ENCODE data around the gene SAT1. TPM values are rescaled to one million over a fixed set of nuclear protein-coding genes. Genes with fewer than 3 reads are reported as not detected.

Gene SAT1
- total RNA-seq, 2 experiments from 2014 or later = 94.1 to 101 TPM

DNA sequence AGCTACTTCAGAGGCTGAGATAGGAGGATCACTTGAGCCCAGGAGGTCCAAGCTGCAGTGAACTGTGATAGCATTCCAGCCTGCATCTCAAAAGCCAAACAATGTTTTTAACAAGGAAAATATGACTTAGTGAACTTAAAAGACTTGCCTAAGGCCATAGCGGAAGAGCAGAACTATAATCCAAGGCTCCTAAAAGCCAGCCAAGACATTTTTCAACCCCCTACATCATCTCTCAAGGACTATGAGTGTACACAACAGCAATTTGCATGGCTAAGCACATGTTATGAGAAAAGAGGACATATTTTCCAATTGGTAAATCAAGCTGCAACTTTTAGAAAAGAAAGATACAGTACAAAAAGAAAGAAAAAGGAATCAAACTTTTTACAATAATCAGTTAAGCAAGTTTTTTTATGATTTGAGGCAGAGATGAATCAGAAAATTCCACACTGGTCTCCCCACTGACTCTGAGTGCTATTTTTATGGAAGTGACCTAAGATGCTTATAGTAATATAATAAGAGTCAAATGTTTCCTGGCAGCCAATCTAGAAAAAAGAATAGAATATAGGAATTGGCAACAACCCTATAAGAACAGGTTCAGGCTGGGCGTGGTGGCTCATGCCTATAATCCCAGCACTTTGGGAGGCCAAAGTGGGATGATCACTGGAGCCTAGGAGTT is 30.1 kb upstream of the SAT1 start:
- TF ChIP-seq, protein P1, sequence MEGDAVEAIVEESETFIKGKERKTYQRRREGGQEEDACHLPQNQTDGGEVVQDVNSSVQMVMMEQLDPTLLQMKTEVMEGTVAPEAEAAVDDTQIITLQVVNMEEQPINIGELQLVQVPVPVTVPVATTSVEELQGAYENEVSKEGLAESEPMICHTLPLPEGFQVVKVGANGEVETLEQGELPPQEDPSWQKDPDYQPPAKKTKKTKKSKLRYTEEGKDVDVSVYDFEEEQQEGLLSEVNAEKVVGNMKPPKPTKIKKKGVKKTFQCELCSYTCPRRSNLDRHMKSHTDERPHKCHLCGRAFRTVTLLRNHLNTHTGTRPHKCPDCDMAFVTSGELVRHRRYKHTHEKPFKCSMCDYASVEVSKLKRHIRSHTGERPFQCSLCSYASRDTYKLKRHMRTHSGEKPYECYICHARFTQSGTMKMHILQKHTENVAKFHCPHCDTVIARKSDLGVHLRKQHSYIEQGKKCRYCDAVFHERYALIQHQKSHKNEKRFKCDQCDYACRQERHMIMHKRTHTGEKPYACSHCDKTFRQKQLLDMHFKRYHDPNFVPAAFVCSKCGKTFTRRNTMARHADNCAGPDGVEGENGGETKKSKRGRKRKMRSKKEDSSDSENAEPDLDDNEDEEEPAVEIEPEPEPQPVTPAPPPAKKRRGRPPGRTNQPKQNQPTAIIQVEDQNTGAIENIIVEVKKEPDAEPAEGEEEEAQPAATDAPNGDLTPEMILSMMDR (IDR thresholded peaks at IDR 0.05) = no peak
- no peaks in the 10 kb centered on the region for H3K36me3 Mint-ChIP-seq (ENCODE audit: low read depth)
- H3K27me3 Mint-ChIP-seq = no peaks in the 10 kb centered on the region
- POLR2A ChIA-PET = interaction anchor here (0.6 to 1.0 kb wide), 3 partner anchors 76 to 302 kb away, joined by 3 to 4 read pairs (median 3); partner anchors contain the start of gene EIF2S3
- peaks cover 3% of the 10 kb centered on the region for H3K4me1 Mint-ChIP-seq (ENCODE audit: low read depth)
- no peak overlapping the region for H3K27ac Mint-ChIP-seq
- ATAC-seq (no peak), DNase-seq (no peak)
- no peak overlapping the region for H3K4me3 Mint-ChIP-seq
- CTCF ChIA-PET = interaction anchor here (1.1 kb wide), 1 partner anchor 154 kb away, joined by 3 read pairs; no protein-coding TSS in a partner anchor
- intact Hi-C loops (cut with micrococcal nuclease) = no loop called here
- no peaks in the 10 kb centered on the region for H3K9me3 Mint-ChIP-seq

DNA sequence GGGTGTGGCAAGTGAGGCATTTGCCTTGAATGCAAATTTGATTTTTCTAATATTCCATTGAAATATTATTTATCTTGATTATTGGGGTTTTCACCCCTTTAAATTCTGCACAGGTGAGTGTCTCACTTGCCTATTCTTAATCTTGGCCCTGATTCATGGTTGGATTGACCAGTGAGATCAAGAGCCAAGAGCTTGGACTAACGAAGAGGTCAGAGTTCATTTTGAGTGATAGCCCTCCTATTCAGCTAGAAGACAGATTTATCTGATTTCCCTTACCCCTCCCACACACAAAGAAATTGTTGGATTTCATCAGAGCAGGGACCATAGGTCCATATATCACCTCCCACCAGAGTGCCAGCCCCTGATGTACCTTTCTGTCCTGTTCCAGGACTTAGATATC is 28.3 kb upstream of the SAT1 start:
- TF ChIP-seq, protein P1 (IDR thresholded peaks at IDR 0.05) = no peak
- ChIA-PET CTCF (interaction anchor here (1.6 kb wide), 1 partner anchor 28 kb away, joined by 3 read pairs; no protein-coding TSS in a partner anchor), POLR2A (no interaction called here)
- Mint-ChIP-seq H3K4me1 (ENCODE audit: low read depth) (peaks cover 3% of the 10 kb centered on the region), H3K4me3 (no peak overlapping the region), H3K27ac (no peak overlapping the region), H3K27me3 (no peaks in the 10 kb centered on the region), H3K36me3 (ENCODE audit: low read depth) (no peaks in the 10 kb centered on the region), H3K9me3 (no peaks in the 10 kb centered on the region)
- DNase-seq = no peak
- intact Hi-C loops (cut with micrococcal nuclease) = no loop called here
- no peak for ATAC-seq

DNA sequence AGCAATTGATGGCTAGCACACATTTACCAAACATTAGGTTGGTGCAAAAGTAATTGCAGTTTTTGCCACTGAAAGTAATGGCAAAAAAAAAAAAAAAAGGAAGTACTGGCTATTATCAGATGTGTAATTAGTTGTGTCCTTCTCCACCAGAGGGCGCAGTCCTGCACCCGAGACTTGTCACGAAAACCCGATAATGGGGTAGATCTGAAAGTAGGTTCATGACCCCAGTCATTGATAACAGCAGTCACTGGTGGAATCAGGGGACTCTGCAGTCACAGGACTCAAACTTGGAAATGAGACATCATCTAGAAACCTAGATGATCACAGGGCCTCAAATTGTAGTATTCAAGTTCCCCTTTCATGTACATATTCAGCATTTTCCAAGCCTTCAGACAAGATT is 26.8 kb upstream of the SAT1 start:
- no peak overlapping the region for H3K4me3 Mint-ChIP-seq
- H3K36me3 Mint-ChIP-seq (ENCODE audit: low read depth) = no peaks in the 10 kb centered on the region
- CTCF ChIA-PET = interaction anchor here (1.8 kb wide), 1 partner anchor 146 kb away, joined by 16 read pairs; no protein-coding TSS in a partner anchor
- H3K27ac Mint-ChIP-seq = no peak overlapping the region
- intact Hi-C loops (cut with micrococcal nuclease) = no loop called here
- POLR2A ChIA-PET = interaction anchor here (0.6 kb wide), 1 partner anchor 339 kb away, joined by 3 read pairs; no protein-coding TSS in a partner anchor
- peak; percentile 79 for ATAC-seq
- DNase-seq = peak; percentile 79
- H3K27me3 Mint-ChIP-seq = no peaks in the 10 kb centered on the region
- TF ChIP-seq, protein P1 (IDR thresholded peaks at IDR 0.05) = peak; percentile 49
- H3K4me1 Mint-ChIP-seq (ENCODE audit: low read depth) = peaks cover 3% of the 10 kb centered on the region
- no peaks in the 10 kb centered on the region for H3K9me3 Mint-ChIP-seq

DNA sequence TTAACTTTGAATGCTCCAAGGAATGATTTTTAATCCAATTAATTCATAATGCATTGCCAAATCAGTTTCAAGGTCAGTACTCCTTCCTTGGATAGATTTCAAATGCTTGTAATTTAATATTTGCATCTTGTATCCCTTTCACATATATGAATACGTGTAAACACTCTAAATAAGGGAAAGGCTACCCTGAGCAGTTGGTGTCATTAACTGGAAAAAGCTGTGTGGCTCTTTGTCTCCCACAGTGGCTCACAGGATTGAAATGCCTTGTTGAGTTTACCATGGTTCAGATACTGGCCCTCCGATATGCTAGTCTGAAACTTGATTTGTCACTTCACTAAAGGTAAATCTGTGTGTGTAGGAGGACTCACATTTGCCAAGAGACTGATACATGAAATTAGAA is 23.2 kb upstream of the SAT1 start:
- Mint-ChIP-seq H3K27ac (no peak overlapping the region), H3K4me1 (ENCODE audit: low read depth) (peaks cover 3% of the 10 kb centered on the region)
- no peak for ATAC-seq

More for the DNA sequence above, 23.2 kb upstream of the SAT1 start:
- H3K27me3 Mint-ChIP-seq = no peaks in the 10 kb centered on the region
- CTCF ChIA-PET = no interaction called here
- intact Hi-C loops (cut with micrococcal nuclease) = no loop called here
- no peaks in the 10 kb centered on the region for H3K9me3 Mint-ChIP-seq
- TF ChIP-seq, protein P1 (IDR thresholded peaks at IDR 0.05) = no peak
- H3K36me3 Mint-ChIP-seq (ENCODE audit: low read depth) = no peaks in the 10 kb centered on the region
- DNase-seq = no peak
- H3K4me3 Mint-ChIP-seq = no peak overlapping the region
- POLR2A ChIA-PET = interaction anchor here (0.7 kb wide), 1 partner anchor 99 kb away, joined by 3 read pairs; no protein-coding TSS in a partner anchor
